AG04449 (cell line): Measurements from ENCODE around the gene DENND6B.

Experiments
- CTCF ChIA-PET: fragments of 350-600 bp; formaldehyde crosslinking; extraction: SDS; loops from one replicate; lab custom pipeline; 2021; ENCODE audit warnings: antibody characterized with exemption; lab: Yijun Ruan, JAX
- POLR2A ChIA-PET: fragments of 400-600, 350-600 bp; formaldehyde crosslinking; extraction: SDS; loops from one replicate; lab custom pipeline; 2020; ENCODE audit warnings: antibody characterized with exemption, inconsistent platforms; lab: Yijun Ruan, JAX
- DNase-seq: peaks from one replicate; pipeline ENCODE4 v3.0.0-alpha.2; 2010; ENCODE audit warnings: low read depth, low spot score
- H3K4me3 ChIP-seq: 2 replicates; pipeline ENCODE4 v1.5.1; 2011; ENCODE audit warnings: low read depth, mild to moderate bottlenecking, control low read depth, low read length
- CTCF ChIP-seq: IDR thresholded peaks from one replicate; pipeline ENCODE4 v1.5.1; 2011; ENCODE audit warnings: mild to moderate bottlenecking, moderate library complexity, low read length, control low read depth, inconsistent platforms; ENCODE audit not compliant: insufficient read depth; ENCODE audit errors: missing control alignments

The DENND6B gene

GRCh38 chr22:50270666-50271394 lies 56.0 kb downstream of the DENND6B start:
- no peak for TF ChIP-seq CTCF
- peak overlapping the region; percentile 58 for H3K4me3 ChIP-seq
- no peak for DNase-seq
- ChIA-PET POLR2A (interaction anchor here (0.5 to 1.3 kb wide), 4 partner anchors 10 to 216 kb away, joined by 3 to 7 read pairs (median 3); no protein-coding TSS in a partner anchor), CTCF (interaction anchor here (1.0 to 4.9 kb wide), 6 partner anchors 11 to 71 kb away, joined by 3 to 31 read pairs (median 5); no protein-coding TSS in a partner anchor)

GRCh38 chr22:50269970-50270665 lies 56.7 kb downstream of the DENND6B start, which contains the start of gene MAPK11:
TSS of gene MAPK11 (minus strand) at chr22:50270380. CDS start at chr22:50270292, 88 bp downstream.
- no peak for DNase-seq
- ChIA-PET POLR2A (interaction anchor here (1.0 kb wide), 1 partner anchor 20 kb away, joined by 3 read pairs; no protein-coding TSS in a partner anchor), CTCF (interaction anchor here (1.2 to 4.9 kb wide), 4 partner anchors 12 to 71 kb away, joined by 3 to 31 read pairs (median 4); no protein-coding TSS in a partner anchor)
- no peak for TF ChIP-seq CTCF
- H3K4me3 ChIP-seq = peak within 1 kb of the TSS; percentile 58

GRCh38 chr22:50269573-50269969 lies 57.2 kb downstream of the DENND6B start:
- no peak for DNase-seq
- ChIA-PET CTCF (interaction anchor here (1.2 to 4.9 kb wide), 3 partner anchors 12 to 72 kb away, joined by 4 to 31 read pairs (median 4); no protein-coding TSS in a partner anchor), POLR2A (interaction anchor here (0.8 to 1.0 kb wide), 2 partner anchors 18 to 19 kb away, joined by 3 to 6 read pairs; partner anchors contain the start of gene HDAC10)
- TF ChIP-seq CTCF = no peak
- peak overlapping the region; percentile 58 for H3K4me3 ChIP-seq

- CTCF ChIA-PET = interaction anchor here (3.2 kb wide), 1 partner anchor 73 kb away, joined by 12 read pairs; no protein-coding TSS in a partner anchor
- no peak for DNase-seq
Observed at GRCh38 chr22:50268655-50269113, 58.1 kb downstream of the DENND6B start.

More at GRCh38 chr22:50268655-50269113, 58.1 kb downstream of the DENND6B start:
- no peak for TF ChIP-seq CTCF
- H3K4me3 ChIP-seq = no peak overlapping the region
- POLR2A ChIA-PET = interaction anchor here (0.8 kb wide), 1 partner anchor 18 kb away, joined by 6 read pairs; the partner anchor contains the start of gene HDAC10
